IPS DF 19.7 (cell line): Measurements from ENCODE around the gene GPR173.

Experiments used
- DNase-seq: peaks from one replicate; pipeline ENCODE4 v3.0.0-alpha.2; 2013; ENCODE audit warnings: low read depth, low spot score

Gene GPR173

DNA sequence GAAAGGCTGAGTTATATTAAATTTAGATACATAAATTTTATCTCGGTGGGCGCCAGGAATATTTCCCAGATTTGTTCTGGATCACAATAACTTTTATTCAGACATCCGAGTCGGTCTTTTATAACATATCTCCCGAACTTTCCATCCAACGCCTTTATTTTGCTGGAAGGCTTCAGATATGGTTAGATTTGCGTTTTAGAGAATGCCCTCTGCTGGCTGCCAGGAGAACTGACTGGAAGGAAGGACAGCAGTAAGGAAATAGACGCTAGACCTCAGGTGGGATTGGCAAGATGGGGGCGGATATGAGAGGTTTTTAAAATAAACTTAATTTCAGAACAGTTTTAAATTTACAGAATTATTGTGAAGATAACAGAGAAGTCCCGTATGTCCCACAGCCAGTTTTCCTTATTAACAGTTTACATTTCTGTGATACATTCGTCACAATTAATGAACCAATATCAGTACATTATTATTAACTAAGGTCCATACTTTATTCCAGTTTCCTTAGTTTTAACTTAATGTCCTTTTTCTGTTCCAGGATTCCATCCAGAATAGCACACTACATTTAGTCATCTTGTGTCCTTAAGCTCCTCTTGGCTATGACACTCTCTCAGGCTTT, 40.7 kb downstream of the GPR173 start:
- no peak for DNase-seq

DNA sequence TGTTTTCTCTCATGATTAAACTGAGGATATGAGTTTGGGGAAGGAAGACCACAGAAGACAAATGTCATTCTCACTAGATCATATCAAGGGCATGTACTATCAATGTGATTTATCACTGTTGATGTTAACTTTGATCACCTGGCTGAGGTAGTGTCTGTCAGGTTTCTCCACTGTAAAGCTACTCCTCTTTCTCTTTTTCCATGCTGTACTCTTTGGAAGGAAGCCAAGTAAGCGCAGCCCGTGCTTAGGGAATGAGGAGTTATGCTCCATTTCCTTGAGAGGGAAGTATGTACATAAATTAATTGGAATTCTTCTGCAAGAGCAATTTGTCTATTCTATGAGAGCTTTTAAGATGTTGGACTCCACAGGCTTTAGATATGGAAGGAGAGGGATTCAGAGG, 41.3 kb downstream of the GPR173 start:
- DNase-seq: no peak

- DNase-seq: no peak
Measured at GRCh38 chrX:53091354-53091753, 42.8 kb downstream of the GPR173 start.

GRCh38 chrX:53093177-53093655, 44.6 kb downstream of the GPR173 start:
- no peak for DNase-seq

DNA sequence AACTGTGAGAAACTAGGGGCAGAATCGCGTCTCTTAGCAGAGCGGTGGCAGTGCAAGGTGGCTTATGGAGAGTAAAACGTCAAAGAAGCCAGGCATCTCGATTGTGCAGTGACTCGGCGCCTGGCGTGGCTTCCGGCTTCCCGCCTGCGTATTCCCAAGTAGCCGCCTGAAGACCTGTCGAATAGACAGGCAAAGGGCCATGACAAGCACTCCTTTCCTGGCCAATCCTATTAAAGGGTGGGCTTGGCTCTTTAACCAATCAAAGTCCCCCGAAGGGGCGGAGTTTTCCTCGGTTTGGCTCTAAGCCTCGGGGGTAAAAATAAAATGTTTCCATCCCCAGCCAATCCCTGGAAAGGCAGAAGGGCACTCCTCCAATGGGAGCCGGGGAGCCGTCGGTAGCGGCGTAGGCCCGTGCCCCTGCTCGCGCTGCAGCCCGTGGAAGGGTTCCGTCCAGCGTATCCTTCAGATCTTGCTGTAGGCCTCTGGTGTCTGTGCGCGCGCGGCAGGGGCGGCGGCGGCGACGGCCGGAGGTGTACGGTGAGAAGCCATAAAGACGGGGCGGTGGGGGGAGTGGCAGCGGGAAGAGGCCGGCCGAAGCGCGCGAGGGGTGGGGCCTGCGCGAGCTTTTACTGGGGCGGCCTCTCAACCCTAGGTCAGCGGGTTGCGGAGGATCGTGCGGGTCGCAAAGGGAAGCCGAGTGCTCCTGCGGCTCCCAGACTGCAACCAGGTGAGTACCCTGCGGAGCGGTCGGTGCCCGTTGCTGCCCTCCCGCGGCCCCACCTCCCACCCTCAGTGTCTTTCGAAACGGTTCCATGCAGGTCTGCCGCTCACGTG, 45.4 kb downstream of the GPR173 start, which contains the start of gene KANTR:
Gene KANTR, plus strand, starts transcription at position 395 of the 834 bp plus-strand sequence. CDS start 30,131 bp downstream, outside the sequence.
- DNase-seq: peak; percentile 79

- DNase-seq: no peak
Measured at GRCh38 chrX:53094582-53094905, 46.0 kb downstream of the GPR173 start.

DNA sequence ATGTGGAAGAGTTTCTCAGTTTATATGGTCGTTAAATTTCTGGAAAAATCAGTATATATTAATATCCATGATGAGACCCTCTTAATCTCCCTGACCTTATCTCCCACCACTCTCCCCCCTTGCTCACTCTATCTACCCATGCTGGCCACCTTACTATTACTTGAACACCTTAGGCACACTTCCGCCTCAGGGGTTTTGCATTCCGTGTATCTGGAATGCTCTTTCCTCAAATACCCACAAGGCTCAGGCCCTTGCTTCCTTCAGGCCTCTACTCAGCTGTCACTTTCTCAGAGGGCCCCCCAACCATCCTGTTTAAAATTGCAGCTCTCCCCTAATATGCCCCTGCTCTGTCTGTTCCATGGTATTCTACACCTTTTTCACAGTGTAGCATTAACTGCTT, 47.2 kb downstream of the GPR173 start:
- DNase-seq: no peak

DNA sequence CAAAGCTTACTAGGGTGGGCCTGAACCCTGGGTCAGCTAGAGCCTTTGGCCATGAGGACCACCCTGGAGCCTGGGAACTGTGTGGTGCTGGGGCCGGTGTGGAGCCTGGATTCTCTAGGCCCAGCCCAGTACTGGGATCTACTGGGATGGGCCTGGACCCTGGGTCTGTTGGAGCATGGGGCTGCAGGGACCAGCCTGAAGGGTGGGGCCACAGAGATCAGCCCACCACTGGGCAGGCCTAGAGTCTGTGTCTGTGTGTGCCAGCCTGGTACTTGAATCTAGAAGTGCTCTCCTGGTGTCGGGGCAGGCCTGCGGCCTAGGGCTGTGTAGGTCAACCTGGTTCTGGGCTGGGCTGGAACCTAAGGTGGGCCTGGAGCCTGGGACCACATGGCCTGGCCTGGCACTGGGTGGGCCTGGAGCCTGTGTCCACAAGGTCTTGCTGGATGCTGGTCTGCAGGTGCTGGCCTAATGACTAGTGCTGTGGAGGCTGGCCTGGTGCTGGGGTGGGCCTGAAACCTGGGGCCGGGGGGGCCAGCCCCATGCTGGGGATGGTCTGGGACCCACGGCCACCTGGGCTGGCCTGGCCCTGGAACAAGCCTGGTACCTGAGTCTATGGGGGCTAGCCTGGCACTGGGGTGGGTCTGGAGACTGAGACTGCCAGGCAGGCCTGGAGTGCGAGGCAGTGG, 66.4 kb downstream of the GPR173 start:
- DNase-seq: no peak

DNA sequence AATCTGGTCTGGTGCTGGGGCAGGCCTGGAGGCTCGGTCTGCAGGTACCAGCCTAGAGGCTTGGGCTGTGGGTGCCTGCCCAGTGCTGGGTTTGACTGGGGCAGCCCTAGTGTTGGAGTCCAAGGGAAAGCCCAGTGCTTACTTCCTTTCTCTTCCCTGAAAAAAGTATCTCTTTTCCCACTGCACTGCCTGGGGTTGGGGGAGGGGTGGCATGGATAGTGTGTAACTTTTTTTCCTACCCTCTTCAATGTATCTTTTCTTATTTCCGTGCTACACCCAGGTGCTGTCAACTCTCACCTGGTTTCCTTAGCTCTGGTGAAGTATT, 66.9 kb downstream of the GPR173 start:
- DNase-seq: no peak

DNA sequence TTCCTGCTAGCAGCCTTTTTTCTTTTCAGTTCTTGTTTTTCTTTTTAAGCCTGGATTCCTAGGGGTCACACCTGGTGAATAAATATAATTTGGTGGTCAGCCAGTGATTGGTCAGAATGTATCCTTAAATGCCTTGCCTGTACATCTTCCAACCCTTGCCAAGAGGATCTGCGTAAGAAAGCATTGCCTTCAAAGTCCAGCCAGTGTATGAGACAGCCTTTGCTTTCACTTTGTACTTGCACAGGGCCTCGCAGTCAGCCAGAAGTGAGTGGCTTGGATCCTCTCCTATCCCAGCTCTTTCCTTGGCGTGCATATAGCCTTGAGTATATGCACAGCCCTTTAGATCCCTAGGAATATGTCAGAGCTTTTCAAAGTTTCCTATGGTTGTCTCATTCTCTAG, 67.5 kb downstream of the GPR173 start:
- no peak for DNase-seq

DNA sequence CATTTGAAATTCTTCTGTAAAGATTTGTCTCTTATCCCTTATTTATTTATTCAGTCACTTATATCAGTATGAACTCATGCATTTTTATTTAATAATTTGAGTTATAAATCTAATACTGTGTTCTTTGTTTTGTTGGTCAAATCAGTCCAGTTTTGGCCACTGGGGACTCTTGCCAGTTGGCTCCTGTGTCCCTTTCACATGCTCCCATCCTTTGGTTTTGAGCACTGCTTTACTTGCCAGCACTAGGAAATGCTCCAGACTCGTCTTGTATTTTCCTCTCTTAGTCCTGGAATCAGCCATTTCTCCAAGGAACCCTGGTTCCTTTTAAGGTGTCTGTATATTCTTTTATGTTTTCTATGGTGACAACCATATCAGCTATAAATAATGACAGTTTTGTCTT, 73.4 kb downstream of the GPR173 start:
- DNase-seq: no peak

- DNase-seq: no peak
Measured at GRCh38 chrX:53125506-53125905, 76.9 kb downstream of the GPR173 start.

DNA sequence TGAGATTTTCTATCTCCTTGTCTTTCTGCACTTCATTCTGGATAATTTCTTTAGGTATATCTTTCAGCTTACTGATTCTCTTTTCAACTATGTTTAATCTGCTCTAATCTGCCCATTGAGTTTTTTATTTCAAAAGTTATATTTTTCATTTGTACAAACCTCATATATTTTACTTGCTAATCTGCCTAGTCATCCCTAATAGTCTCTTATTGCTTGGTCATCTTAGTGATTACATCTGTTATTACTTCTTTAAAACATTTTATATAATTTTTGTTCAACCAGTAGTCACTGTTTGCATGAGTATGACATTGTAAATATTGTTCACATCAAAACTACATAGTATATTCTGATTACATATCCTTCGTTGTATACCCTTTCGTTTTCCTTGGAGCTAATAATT, 77.8 kb downstream of the GPR173 start:
- no peak for DNase-seq

- no peak for DNase-seq
Measured at GRCh38 chrX:53128097-53128749, 79.6 kb downstream of the GPR173 start.
